GM19468 (cell line): ENCODE results near the gene ZSWIM6.

ENCODE experiments used
- ATAC-seq: cut with Tn5 transposase; IDR thresholded peaks from one replicate; pipeline ENCODE4 v1.9.1; 2021; ENCODE audit warnings: mild to moderate bottlenecking, moderate library complexity, moderate number of reproducible peaks; ENCODE audit not compliant: unreplicated experiment; ENCODE audit errors: extremely low read depth

Gene ZSWIM6

DNA sequence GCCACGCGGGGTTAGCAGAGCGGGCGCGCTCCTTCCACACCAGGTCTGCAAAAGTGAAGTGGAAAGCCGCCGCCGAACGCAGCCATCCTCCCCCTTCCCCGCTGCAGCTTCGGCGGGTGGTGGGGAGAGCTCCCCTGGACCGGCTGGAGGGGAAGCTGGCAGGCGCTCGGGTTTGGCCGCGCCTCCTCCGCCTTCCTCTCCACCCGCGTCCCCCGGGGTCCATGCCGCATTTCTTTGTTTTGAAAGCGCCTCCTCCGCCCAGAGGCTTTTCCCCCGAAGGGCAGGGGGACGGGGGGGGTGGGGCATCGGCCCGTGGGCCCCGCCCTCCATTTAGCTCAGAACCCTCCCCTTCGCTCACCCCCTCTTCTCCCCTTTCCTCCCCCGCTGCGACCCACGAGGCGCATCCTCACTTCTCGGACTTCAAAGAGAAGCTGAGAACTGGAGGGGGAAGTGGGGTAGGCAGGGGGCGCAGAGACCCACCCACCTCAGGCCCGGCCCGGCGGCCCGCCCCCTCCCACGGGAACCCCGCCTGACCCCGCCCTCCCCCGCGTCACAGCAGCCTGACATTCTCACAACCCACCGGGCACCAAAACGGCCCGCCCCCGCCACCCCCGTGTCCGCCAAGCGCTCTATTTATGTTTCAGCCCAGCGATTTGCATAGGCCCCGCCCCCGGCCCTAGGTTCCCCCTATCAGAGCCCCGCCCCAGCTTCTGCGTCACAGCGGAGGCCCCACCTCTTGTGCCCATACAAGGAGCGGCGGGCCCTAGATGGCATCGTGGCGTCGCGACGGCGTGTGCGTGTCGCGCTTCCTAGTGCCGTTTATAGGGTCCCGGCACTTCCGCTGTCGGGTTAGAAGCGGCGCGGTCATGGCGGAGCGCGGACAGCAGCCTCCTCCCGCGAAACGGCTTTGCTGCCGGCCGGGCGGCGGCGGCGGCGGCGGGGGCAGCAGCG is at the start of gene ZSWIM6:
TSS of gene ZSWIM6 (plus strand) at position 852 of the 951 bp plus-strand sequence. CDS start at position 867, 15 bp downstream.
- ATAC-seq = peak; percentile 47

GRCh38 chr5:61283471-61283870 is 48.6 kb upstream of the ZSWIM6 start:
- no peak for ATAC-seq

DNA sequence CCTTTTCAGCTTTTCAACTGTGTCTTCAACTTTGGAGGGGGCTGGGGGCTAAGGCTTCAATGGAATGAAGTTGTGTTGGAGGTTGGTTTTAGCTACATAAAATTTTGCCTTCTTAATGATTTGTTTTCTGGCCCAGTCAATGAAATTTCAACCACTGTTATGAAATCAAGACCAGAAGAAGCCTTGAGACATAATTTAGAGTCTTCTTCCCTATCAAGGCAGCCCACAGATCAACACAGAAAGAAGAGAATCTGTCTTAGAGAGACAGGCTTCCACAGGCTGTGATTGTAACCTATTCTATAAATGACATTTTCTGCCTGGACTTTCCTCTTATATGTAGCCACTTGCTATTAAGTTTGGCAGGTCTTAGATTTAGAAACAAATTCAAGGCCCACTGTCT is 46.5 kb upstream of the ZSWIM6 start:
- no peak for ATAC-seq

GRCh38 chr5:61286446-61287132 is 45.5 kb upstream of the ZSWIM6 start:
- ATAC-seq = no peak

GRCh38 chr5:61287474-61287873 is 44.6 kb upstream of the ZSWIM6 start:
- ATAC-seq = no peak

GRCh38 chr5:61289241-61289640 is 42.8 kb upstream of the ZSWIM6 start:
- no peak for ATAC-seq

DNA sequence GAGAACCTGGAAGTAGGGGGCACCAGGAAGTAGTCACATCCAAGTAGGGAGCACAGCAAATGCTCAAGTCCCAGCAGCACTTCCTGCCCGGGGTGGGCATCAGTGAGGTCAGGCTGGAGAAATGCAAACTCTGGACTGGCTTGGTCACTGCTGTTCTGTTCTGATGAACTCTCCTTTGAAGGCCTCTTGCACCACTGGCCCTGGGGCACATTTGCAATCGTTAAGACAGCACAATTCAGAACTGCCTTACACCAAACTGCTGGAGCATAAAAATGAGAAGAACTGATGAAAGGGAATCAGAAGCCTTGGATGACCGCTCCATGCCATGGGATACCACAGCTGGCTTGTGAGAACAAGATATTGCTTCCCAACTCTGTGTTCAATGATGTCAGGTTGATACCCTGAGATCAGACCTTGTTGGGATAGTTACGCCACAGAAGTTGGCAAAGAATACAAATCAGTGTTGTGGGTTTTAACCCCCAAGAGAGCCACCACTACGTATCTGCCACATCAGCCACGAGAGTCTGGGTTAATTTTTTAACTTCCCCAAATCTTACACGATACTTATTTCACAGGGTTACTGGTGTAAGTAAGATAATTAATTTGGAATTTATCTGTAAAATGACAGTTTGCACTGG is 42.3 kb upstream of the ZSWIM6 start:
- ATAC-seq = no peak

GRCh38 chr5:61290791-61291210 is 41.3 kb upstream of the ZSWIM6 start:
- ATAC-seq = no peak

GRCh38 chr5:61292062-61292657 is 39.9 kb upstream of the ZSWIM6 start:
- no peak for ATAC-seq

DNA sequence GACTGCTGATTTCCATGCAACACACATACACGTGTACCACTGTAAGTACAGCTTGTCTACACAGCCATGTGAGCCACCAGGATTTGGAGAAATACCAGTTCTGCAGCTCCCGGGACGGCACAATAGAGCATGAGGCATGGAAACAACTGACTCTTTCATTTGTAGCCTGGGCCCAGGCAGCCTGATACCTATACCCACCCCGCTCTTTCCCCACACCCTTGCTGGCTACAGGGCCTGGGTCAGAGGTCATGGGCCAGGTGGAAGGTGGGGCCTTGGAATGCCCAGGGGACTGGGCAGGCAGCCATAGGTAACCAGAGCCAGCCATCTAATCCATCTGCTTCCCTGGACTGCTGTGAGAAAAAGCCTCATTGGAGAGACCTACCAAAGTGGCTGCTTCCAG is 39.0 kb upstream of the ZSWIM6 start:
- ATAC-seq = no peak

DNA sequence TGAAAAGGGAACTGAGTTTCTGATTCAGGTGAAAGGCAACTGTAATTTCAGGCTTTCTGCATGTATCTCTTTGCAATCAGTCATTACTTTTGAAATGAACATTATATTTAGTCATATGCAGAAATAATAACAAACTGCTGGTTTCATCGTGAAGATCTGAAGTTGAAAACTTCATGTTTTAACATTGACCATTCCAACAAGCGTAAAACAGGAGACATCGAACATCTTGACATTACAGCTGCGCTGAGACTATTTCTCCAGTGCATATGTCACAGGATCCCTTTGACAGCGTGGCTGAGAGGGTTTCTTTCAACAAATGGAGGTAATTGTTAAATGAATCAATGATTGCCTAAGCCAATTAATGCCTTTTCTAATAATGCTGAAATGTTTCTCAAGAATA is 38.2 kb upstream of the ZSWIM6 start:
- no peak for ATAC-seq

DNA sequence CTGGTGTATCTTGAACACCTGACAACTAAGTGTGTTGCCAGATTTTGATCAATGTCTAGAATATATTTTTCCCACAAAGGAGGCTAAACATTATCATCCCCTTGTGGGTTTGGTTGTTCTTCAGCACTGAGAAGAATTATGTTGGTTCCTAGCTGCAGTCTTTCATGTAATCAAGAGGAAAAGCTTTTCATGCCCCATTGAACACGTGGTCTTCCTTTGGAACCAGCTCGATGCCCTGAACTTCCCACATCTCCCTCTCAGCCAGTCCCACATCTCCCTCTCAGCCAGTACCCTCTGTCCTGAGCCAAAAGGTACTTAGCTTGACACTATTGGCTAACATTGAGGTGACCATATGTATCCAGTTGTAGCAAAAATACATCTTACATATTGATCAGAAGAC is 36.7 kb upstream of the ZSWIM6 start:
- ATAC-seq = no peak

- ATAC-seq = no peak
Observed at GRCh38 chr5:61298066-61298465, 34.0 kb upstream of the ZSWIM6 start.

DNA sequence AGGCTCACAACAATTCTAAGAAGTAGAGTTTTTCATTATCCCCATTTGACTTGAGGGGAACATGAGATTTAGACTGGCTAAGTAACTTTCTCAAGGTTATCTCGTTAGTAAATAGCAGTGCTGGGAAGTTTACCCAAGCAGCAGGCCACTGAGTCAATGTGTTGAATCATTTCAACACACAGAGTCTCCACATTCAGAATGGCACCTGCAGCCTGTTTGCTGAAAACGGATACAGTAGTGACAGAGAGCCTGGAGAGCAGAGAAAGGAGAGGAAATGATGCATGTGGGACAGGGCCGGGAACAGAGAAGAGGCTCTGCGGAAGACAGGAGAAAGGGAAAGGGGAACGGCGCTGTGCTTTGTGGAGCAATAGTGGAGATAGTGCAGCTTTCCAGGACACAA is 33.5 kb upstream of the ZSWIM6 start:
- no peak for ATAC-seq

DNA sequence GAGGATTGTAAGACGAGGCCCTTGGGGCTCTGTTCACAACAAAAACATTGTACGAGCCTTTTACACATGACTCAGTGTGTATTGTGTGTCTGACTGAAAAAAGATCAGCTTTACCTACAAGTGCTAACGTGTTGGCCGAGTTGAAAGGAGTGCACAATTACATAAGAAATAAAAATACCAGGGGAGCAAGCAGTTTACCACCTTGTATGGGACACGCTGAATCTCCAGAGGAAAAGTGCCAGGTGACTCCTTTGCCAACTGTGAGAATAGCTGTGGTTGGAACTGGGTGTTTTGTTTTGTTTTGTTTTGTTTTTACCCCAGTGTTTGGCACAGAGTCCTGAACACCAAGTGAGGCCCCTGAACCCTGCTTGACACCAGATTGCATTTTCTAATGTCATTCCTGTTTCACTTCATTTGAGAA is 32.8 kb upstream of the ZSWIM6 start:
- ATAC-seq = no peak

GRCh38 chr5:61301341-61302199 is 30.5 kb upstream of the ZSWIM6 start:
- ATAC-seq = no peak

GRCh38 chr5:61302200-61302563 is 29.9 kb upstream of the ZSWIM6 start:
- no peak for ATAC-seq

DNA sequence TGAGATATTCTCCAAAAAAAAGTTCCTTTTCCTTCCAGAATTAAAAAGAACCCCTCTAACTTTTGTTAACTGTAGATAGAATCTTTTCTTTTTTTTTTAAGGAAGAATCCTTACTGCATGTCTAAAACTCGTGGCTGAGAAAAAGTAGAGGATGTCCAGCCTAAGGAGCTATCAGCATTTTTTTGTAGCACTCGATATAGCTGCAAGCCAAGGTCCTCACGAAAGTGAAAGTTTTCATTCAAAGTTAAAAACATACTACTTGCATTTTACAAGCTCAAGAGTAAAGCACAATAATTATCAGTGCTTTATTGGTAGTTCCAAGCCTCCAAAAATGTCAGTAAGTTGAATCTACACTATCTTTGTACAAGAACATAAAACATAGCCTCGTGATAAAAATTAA is 28.7 kb upstream of the ZSWIM6 start:
- no peak for ATAC-seq

DNA sequence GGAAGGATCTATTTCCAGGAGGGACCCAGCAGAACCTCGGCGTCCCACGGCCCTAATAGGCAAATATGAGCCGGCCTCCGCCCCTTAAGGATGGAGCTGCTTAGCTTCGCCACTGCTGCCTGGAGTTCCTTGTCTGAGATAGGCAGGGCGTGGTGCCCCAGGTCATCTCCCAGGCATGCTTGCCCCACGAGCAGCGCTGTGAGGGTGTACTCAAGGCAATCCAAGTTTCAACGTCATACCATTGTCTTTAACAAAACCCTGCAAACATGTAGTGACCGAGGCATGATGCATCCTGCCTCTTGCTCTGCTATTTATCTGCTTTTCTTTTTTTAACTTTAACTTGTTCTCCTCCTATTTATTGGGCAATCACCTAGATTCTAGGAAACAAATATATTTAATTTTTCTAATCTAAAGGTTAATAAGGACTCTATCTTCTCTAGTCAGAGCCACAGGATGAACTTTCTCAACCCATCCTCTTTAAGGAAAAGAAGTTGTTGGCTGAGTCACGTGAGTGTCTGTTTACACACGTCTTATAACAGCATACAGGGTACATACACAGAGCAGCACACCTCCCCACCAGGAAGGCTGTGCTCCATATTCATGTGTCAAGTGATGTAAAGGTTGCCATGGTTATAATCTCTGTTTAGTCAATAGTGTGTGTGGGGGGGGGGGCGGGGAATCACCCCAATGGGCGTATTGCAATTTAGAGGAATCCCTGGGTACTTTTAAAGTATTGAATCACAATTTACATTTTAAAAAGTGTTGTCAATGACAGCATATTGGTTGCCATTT is 27.3 kb upstream of the ZSWIM6 start:
- no peak for ATAC-seq
